HepG2 (cell line): ENCODE data around the gene NUFIP2. TPM values are rescaled to one million over a fixed set of nuclear protein-coding genes. Genes with fewer than 3 reads are reported as not detected.

Source experiments
- CBX2 ChIP-seq, 2 experiments: fragments of 200-600 bp in 1 of 2; sonication (generic); formaldehyde crosslinking in 1 of 2; IDR thresholded peaks; 2 replicates each; pipeline versions ENCODE4 v1.7.0 to v1.8.1; 2018 to 2022; ENCODE audit warnings: low read depth in 2 of 2, low read length in 1 of 2, mild to moderate bottlenecking in 1 of 2, missing genetic modification reagents in 1 of 2
- FOXJ3 ChIP-seq: sonication (generic); formaldehyde crosslinking; IDR thresholded peaks from 2 replicates; pipeline ENCODE4 v1.4.0; 2020; ENCODE audit warnings: missing genetic modification reagents, mild to moderate bottlenecking, borderline replicate concordance
- HNF4A ChIP-seq: sonication (generic); formaldehyde crosslinking; IDR thresholded peaks from 2 replicates; pipeline ENCODE4 v1.4.0; 2020; ENCODE audit warnings: missing genetic modification reagents
- NFYB ChIP-seq: sonication (generic); formaldehyde crosslinking; IDR thresholded peaks from 2 replicates; pipeline ENCODE4 v1.4.0; 2020; ENCODE audit warnings: missing genetic modification reagents
- RBM22 ChIP-seq: fragments of 200-400 bp; formaldehyde crosslinking; optimal IDR thresholded peaks from 2 replicates; pipeline ENCODE3; 2017; ENCODE audit warnings: mild to moderate bottlenecking, low read length, moderate library complexity
- RCOR2 ChIP-seq: IDR thresholded peaks from 2 replicates; pipeline ENCODE4 v1.6.1; 2016; ENCODE audit warnings: missing biosample characterization, missing genetic modification reagents
- RELA ChIP-seq: sonication (generic); formaldehyde crosslinking; IDR thresholded peaks from 2 replicates; pipeline ENCODE4 v1.4.0; 2020; ENCODE audit warnings: missing genetic modification reagents
- RXRA ChIP-seq: sonication (generic); formaldehyde crosslinking; IDR thresholded peaks from 2 replicates; pipeline ENCODE4 v1.5.1; 2020; ENCODE audit warnings: missing genetic modification reagents
- SIX4 ChIP-seq: sonication (generic); formaldehyde crosslinking; IDR thresholded peaks from 2 replicates; pipeline ENCODE4 v1.4.0; 2020; ENCODE audit warnings: missing genetic modification reagents
- SP5 ChIP-seq: IDR thresholded peaks from 2 replicates; pipeline ENCODE4 v1.6.1; 2016; ENCODE audit warnings: low read depth, borderline replicate concordance
- ZFP62 ChIP-seq: sonication (generic); formaldehyde crosslinking; IDR thresholded peaks from 2 replicates; pipeline ENCODE4 v1.4.0; 2020; ENCODE audit warnings: missing genetic modification reagents
- ZNF17 ChIP-seq: sonication (generic); formaldehyde crosslinking; IDR thresholded peaks from 2 replicates; pipeline ENCODE4 v1.5.0; 2020; ENCODE audit warnings: mild to moderate bottlenecking, missing genetic modification reagents
- ZNF335 ChIP-seq: sonication (generic); formaldehyde crosslinking; IDR thresholded peaks from 2 replicates; pipeline ENCODE4 v1.4.0; 2020; ENCODE audit warnings: missing genetic modification reagents
- ZNF614 ChIP-seq: IDR thresholded peaks from 2 replicates; pipeline ENCODE4 v1.6.1; 2018; ENCODE audit warnings: missing biosample characterization, missing genetic modification reagents, inconsistent platforms, borderline replicate concordance
- polyA plus RNA-seq, 8 experiments: library from polyadenylated mRNA; depleted of rRNA in 3 of 8; stranded (reverse) in 7 of 8; unstranded in 1 of 8; fragments of >200 nt; fragmentation: Illumina TruSeq in 4 of 8; extraction: Trizol in 4 of 8; gene quantifications; 2 replicates each; pipeline versions ENCODE4 v1.2.1 to v1.2.3, GENCODE V29; 2011 to 2016; ENCODE audit warnings: low read depth in 4 of 8, missing spikeins in 1 of 8, mixed read lengths in 1 of 8; ENCODE audit not compliant: insufficient read depth in 1 of 8
- total RNA-seq, 5 experiments: library from RNA; depleted of rRNA; stranded (reverse); fragments of >200 nt; fragmentation: Illumina TruSeq; extraction: Trizol; gene quantifications; 2 replicates each; pipeline ENCODE4 v1.2.3, GENCODE V29; 2016; ENCODE audit warnings: low read depth in 1 of 5
- TF ChIP-seq, protein P1 (sequence below): sonication (generic); formaldehyde crosslinking; IDR thresholded peaks from 2 replicates; pipeline ENCODE4 v1.5.0; 2020; ENCODE audit warnings: mild to moderate bottlenecking, missing genetic modification reagents, borderline replicate concordance
- TF ChIP-seq, protein P2 (sequence below): IDR thresholded peaks from 2 replicates; pipeline ENCODE4 v1.6.1; 2016; ENCODE audit warnings: control low read depth
- TF ChIP-seq, protein P3 (sequence below): sonication (generic); formaldehyde crosslinking; IDR thresholded peaks from 2 replicates; pipeline ENCODE4 v1.4.0; 2020; ENCODE audit warnings: missing genetic modification reagents, borderline replicate concordance
- TF ChIP-seq, protein P4 (sequence below): sonication (generic); formaldehyde crosslinking; IDR thresholded peaks from 2 replicates; pipeline ENCODE4 v1.8.0; 2022; ENCODE audit warnings: low read depth, missing genetic modification reagents

Gene NUFIP2
- total and polyA plus RNA-seq, 2 of the 13 experiments (the other 11 are each of a cell fraction or from before 2014, with no cell fraction given): 10.3 to 30.8 TPM

DNA sequence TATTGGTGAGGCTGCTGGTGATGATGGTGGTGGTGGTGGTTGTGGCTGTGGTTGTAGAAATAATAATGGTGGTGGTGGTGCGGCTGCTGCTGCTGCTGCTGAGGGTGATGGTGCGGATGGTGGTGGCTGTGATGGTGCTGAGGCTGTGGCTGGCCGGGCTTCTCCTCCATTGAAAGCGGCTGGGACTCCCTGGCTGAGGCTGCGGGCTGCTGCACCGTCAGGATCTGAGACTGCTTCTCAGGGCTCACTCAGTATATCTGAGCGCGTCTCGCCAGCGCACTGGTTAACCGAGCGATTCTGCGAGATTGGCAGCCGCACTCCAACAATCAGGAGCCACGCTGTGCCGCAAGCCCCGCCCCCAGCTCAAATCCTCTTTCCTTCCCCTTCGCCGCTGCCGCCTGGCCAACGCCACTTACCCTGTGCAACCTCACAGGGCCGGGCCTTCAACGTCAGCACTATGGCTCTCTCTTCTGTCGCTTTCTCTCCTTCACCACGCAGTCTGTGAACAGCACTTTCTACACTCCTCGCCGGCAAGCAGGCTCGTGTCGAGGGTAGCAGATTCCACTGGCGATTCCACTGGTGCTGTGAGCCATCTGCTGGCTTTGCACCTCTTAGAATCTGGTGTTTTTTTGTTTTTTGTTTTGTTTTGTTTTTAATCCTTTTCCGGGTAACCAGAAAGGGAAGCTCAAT lies at the start of gene NUFIP2 (continued):
- TF ChIP-seq, protein P1, sequence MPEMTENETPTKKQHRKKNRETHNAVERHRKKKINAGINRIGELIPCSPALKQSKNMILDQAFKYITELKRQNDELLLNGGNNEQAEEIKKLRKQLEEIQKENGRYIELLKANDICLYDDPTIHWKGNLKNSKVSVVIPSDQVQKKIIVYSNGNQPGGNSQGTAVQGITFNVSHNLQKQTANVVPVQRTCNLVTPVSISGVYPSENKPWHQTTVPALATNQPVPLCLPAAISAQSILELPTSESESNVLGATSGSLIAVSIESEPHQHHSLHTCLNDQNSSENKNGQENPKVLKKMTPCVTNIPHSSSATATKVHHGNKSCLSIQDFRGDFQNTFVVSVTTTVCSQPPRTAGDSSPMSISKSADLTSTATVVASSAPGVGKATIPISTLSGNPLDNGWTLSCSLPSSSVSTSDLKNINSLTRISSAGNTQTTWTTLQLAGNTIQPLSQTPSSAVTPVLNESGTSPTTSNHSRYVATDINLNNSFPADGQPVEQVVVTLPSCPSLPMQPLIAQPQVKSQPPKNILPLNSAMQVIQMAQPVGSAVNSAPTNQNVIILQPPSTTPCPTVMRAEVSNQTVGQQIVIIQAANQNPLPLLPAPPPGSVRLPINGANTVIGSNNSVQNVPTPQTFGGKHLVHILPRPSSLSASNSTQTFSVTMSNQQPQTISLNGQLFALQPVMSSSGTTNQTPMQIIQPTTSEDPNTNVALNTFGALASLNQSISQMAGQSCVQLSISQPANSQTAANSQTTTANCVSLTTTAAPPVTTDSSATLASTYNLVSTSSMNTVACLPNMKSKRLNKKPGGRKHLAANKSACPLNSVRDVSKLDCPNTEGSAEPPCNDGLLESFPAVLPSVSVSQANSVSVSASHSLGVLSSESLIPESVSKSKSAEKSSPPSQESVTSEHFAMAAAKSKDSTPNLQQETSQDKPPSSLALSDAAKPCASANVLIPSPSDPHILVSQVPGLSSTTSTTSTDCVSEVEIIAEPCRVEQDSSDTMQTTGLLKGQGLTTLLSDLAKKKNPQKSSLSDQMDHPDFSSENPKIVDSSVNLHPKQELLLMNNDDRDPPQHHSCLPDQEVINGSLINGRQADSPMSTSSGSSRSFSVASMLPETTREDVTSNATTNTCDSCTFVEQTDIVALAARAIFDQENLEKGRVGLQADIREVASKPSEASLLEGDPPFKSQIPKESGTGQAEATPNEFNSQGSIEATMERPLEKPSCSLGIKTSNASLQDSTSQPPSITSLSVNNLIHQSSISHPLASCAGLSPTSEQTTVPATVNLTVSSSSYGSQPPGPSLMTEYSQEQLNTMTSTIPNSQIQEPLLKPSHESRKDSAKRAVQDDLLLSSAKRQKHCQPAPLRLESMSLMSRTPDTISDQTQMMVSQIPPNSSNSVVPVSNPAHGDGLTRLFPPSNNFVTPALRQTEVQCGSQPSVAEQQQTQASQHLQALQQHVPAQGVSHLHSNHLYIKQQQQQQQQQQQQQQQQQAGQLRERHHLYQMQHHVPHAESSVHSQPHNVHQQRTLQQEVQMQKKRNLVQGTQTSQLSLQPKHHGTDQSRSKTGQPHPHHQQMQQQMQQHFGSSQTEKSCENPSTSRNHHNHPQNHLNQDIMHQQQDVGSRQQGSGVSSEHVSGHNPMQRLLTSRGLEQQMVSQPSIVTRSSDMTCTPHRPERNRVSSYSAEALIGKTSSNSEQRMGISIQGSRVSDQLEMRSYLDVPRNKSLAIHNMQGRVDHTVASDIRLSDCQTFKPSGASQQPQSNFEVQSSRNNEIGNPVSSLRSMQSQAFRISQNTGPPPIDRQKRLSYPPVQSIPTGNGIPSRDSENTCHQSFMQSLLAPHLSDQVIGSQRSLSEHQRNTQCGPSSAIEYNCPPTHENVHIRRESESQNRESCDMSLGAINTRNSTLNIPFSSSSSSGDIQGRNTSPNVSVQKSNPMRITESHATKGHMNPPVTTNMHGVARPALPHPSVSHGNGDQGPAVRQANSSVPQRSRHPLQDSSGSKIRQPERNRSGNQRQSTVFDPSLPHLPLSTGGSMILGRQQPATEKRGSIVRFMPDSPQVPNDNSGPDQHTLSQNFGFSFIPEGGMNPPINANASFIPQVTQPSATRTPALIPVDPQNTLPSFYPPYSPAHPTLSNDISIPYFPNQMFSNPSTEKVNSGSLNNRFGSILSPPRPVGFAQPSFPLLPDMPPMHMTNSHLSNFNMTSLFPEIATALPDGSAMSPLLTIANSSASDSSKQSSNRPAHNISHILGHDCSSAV: no peak
- TF ChIP-seq ZNF17 (CRISPR knock-in tag): no peak
- no peak for TF ChIP-seq RBM22
- TF ChIP-seq, protein P2, sequence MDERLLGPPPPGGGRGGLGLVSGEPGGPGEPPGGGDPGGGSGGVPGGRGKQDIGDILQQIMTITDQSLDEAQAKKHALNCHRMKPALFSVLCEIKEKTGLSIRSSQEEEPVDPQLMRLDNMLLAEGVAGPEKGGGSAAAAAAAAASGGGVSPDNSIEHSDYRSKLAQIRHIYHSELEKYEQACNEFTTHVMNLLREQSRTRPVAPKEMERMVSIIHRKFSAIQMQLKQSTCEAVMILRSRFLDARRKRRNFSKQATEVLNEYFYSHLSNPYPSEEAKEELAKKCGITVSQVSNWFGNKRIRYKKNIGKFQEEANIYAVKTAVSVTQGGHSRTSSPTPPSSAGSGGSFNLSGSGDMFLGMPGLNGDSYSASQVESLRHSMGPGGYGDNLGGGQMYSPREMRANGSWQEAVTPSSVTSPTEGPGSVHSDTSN: peak; percentile 94
- TF ChIP-seq, protein P3, sequence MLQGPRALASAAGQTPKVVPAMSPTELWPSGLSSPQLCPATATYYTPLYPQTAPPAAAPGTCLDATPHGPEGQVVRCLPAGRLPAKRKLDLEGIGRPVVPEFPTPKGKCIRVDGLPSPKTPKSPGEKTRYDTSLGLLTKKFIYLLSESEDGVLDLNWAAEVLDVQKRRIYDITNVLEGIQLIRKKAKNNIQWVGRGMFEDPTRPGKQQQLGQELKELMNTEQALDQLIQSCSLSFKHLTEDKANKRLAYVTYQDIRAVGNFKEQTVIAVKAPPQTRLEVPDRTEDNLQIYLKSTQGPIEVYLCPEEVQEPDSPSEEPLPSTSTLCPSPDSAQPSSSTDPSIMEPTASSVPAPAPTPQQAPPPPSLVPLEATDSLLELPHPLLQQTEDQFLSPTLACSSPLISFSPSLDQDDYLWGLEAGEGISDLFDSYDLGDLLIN (CRISPR knock-in tag): no peak; the same call in 1 of the 2 replicates
- peak; percentile 63; the same call in 1 of the 2 replicates for TF ChIP-seq ZNF335
- TF ChIP-seq, protein P4, sequence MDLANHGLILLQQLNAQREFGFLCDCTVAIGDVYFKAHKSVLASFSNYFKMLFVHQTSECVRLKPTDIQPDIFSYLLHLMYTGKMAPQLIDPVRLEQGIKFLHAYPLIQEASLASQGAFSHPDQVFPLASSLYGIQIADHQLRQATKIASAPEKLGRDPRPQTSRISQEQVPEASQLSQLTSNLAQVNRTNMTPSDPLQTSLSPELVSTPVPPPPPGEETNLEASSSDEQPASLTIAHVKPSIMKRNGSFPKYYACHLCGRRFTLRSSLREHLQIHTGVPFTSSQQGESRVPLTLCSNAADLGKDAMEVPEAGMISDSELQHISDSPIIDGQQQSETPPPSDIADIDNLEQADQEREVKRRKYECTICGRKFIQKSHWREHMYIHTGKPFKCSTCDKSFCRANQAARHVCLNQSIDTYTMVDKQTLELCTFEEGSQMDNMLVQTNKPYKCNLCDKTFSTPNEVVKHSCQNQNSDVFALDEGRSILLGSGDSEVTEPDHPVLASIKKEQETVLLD (CRISPR knock-in tag): peak; percentile 18; the same call in 1 of the 2 replicates
- TF ChIP-seq SIX4 (CRISPR knock-in tag): peak; percentile 80
- TF ChIP-seq CBX2 (IDR thresholded peaks at IDR 0.05; ENCODE audit: low read depth, low read length): no peak
- no peak for TF ChIP-seq CBX2 (CRISPR knock-in tag; IDR thresholded peaks at IDR 0.05; ENCODE audit: low read depth)
- TF ChIP-seq ZNF614 (CRISPR knock-in tag): peak; percentile 55; the same call in 1 of the 2 replicates
- TF ChIP-seq RXRA (CRISPR knock-in tag): peak; percentile 76
- TF ChIP-seq ZFP62: no peak
- no peak for TF ChIP-seq SP5 (CRISPR knock-in tag)
- TF ChIP-seq FOXJ3 (CRISPR knock-in tag): peak; percentile 41; the same call in 1 of the 2 replicates
- TF ChIP-seq RELA (CRISPR knock-in tag): no peak
- peak; percentile 89 for TF ChIP-seq NFYB
- TF ChIP-seq RCOR2 (CRISPR knock-in tag): 0 out of 2 replicates have a peak, but pooled peaks have one; percentile 28
- TF ChIP-seq HNF4A (CRISPR knock-in tag): no peak
